HG03159 (cell line): ENCODE results near the gene VPS37C.
"Not testable (repeated sequence)": the region's sequence is repeated elsewhere in the genome, so short reads cannot be mapped to it uniquely, and the experiment has no call there.

Source experiments
- ATAC-seq: cut with Tn5 transposase; IDR thresholded peaks from one replicate; pipeline ENCODE4 v1.9.1; 2021; ENCODE audit warnings: mild to moderate bottlenecking, moderate library complexity; ENCODE audit not compliant: unreplicated experiment

The VPS37C gene

DNA sequence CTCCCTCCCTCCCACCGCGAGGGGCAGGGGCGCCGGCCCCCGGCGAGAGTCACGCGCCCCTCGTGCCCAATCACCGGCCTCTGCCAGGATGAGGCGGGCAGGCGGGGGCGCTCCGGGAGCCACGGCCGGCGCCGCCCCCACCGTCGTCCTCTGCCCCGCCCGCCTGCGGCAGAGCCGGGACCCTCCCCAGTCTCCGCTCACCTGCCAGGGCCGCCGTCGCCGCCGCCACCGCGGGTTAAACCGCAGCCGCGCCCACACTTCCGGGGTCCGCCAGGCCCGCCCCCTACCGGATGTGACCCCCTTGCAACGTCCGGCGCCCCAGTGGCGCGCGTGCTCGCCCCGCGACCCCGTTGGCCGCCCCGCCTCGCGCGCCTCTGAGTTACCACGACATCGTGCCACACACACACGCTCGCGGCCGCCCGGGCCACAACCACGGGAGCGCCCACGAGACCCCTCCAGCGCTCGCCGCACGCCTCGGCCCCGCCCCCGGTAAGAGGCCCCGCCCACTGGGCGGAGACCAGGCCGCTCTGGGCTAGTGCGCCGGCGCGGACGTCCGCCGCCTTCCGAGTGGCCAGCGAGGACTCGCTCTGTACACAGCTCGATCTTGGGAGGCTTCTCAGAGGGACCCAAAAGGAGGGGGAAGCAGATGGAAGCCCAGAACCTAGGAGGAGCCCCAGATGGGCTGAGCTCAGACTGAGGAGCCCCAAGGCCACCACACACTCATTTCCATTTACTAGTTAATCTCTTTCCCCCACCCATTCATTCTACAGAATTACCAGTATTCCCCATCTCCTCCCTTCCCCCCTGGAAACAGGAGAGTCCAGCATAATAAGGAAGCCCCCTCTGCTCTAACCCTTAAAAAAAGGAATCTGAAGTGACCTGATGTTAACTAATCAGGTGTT is at the start of gene VPS37C:
VPS37C (minus strand) TSS at position 237 of the 902 bp plus-strand sequence. CDS start 22,597 bp downstream, outside the sequence.
- peak; percentile 70 for ATAC-seq

- not testable (repeated sequence) for ATAC-seq
These were observed 49.4 kb upstream of the VPS37C start for GRCh38 chr11:61210629-61211028.

DNA sequence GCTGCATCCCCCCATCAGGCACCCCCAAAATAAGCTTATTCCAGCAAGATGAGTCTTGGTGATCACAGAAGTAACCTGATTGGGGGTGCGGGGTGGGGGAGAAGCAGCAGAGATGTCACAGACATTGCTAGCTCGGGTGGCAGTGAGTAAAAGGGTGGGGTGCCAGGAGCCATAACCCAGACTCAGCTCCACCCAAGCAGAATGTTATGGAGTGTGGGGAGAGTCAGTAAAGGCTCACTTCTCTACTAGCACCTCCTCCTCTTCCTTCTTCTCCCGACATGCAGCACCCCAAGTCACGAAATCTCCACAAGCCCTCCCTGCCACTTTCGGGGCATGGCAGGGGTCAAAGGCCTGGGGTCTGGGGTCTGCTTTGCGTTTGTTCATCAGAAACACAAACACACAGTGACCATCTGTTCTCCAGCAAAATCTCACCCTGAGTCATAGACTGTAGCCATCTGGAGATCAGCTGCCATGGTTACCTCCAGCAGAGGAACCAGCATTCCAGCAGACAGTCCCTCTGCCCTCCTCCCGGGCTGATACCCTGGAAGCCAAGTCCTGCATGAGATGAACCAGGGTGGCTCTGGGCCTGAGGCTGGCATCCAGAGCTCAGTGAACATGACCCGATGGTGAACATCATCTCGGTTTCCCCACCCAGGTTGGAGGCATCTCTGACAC is 46.5 kb upstream of the VPS37C start:
- ATAC-seq: not testable (repeated sequence)

- ATAC-seq: not testable (repeated sequence)
These were observed 43.4 kb upstream of the VPS37C start for GRCh38 chr11:61204502-61205059.

DNA sequence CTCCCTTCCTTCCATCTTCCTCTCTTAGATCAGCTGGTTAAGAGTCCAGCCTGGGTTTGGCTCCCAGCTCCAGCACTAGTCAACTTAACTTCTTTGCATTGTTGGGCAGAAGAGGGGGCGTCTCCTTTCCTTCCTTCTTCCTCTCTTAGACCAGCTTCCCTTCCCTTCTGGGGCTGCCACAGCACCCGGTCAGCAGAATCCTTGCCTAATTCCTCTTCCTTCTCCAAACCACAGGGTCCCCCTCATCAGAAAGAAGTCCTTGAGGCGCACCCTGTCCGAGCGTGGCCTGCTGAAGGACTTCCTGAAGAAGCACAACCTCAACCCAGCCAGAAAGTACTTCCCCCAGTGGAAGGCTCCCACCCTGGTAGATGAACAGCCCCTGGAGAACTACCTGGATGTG is 42.6 kb upstream of the VPS37C start:
- ATAC-seq: not testable (repeated sequence)

DNA sequence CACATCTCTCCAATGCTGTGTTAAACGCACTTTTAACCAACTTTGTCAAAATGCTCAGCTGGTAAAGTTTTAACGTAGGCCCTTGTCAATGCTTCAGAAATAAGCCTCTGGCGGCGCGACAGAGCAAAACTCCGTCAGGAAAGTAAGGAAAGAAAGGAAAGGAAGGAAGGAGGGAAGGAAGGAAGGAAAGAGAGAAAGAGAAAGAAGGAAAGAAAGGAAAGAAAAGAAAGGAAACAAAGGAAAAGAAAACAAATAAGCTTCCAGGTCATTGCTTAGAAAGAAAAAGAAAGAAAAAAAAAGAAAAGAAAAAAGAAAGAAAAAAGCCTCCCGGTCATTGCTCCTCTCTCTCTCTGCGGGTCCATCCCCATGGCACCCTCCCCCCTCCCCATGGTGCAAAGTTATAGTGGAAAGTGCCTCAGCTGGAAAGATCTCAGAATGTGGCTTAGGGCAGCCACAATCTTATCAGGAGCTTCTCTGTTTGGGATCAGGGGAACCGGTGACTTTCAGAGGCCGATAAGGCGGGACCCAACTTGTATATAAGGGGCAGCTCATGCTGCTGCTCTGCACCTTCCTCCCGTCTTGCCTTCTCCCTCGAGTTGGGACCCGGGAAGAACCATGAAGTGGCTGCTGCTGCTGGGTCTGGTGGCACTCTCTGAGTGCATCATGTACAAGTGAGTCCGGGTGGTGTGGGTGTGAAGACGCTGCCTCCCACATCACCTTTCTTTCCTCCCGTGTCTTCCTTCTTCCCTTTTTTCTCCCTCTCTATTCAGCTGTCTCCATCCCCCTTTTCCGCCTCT is 41.9 kb upstream of the VPS37C start, which contains the start of gene PGA3:
PGA3 (plus strand) TSS at position 566 of the 797 bp plus-strand sequence; CDS start at position 616, 50 bp downstream.
- not testable (repeated sequence) for ATAC-seq

DNA sequence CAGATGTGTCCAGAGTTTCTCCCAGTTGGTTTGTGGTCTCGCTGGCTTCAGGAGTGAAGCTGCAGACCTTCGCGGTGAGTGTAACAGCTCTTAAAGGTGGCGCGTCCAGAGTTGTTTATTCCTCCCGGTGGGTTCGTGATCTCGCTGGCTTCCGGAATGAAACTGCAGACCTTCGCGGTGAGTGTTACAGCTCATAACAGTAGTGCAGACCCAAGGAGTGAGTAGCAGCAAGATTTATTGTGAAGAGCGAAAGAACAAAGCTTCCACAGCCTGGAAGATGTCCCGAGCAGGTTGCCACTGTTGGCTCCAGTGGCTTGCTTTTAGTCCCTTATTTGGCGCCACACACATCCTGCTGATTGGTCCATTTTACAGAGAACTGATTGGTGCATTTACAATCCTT is 40.2 kb upstream of the VPS37C start:
- no peak for ATAC-seq

- ATAC-seq: no peak
These were observed 37.8 kb upstream of the VPS37C start for GRCh38 chr11:61198948-61199523.

- ATAC-seq: no peak
These were observed 37.1 kb upstream of the VPS37C start for GRCh38 chr11:61198361-61198760.

- no peak for ATAC-seq
These were observed 34.5 kb upstream of the VPS37C start for GRCh38 chr11:61195719-61196118.

DNA sequence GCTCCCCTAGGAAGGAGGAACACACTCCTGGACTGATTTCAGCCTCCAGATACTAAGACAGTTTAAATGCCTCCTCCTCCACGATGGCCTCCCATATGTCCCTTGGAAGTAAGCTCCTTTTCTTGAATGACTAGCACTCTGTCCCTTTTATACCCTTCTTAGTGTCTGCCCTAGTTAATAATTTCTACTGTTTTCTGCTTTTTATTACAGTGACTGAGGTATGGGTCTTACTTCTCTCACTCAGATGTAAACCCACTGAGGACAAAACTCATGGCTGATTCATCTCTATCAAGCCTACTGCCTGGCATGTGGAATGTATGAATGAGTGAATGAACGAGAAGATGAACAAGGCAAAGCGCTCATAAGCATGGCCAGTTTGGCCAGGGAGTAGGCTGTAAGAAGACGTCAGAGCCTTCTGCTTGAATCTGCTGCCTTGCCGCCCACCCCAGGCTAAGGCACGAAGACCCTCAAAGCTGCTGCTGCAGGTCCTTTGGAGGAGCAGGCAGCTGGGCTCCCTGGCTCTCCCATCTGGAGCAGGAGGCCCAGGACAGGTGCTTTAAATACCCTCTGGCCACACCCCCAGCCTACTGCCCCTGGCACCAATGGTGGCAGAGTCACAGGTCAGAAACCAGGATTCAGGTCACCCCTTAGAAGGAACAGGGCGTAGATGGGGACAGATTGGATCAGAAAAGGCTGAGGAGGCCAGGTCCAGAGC is 33.9 kb upstream of the VPS37C start:
- ATAC-seq: no peak

DNA sequence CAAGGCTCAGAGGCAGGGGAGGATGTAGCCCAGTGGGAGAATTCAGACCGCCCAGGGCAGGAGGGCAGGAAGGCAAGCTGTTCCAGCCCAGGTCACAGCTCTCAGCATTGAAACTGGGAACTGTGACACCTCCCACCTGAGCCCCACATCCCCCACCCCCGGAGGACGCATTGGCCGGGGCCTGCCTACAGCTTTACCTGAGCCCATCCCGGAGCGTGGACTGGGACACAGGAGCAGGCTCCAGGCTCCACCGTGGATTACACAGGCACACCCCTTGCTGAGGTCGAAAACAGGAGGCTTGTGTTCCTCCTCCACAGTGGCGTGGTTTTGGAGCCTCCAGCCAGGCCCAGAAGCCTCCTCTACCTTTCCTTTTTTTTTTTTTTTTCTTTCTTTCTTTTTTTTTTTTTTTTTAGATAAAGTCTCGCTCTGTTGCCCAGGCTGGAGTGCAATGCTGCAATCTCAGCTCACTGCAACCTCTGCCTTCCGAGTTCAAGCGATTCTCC is 33.0 kb upstream of the VPS37C start:
- ATAC-seq: no peak

DNA sequence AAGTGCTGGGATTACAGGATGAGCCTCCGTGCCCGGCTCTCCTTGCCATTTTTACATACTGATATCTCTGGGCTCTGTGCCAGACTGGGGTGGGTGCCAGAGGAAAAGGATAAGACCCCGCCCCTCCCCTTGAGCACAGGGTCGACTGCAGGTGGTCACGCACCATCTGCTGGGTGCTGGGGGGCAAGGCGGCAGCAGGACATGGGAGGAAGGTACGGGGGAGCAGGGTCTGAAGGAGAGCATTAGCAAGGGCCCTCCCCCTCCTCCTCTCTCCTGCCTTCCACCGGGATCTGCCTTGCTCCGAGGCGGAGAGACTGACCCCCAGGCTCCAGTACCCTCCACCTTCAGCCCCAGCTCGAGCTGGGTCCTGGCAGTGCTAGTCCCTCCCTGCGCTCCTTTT is 32.4 kb upstream of the VPS37C start:
- ATAC-seq: no peak

DNA sequence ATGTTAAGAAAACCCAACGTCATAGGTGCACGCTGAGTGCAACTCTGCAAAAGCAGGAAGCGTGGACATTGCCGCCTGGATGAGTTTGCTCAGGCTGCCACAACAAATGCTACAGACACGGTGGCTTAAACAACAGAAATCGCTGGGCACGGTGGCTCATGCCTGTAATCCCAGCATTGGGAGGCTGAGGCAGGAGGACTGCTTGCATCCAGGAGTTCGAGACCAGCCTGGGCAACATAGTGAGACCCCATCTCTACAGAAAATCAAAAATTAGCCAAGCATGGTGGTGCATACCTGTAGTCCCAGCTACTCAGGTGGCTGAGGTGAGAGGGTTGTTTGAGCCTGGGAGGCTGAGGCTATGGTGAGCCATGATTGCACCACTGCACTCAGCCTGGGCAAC is 28.7 kb upstream of the VPS37C start:
- ATAC-seq: no peak

DNA sequence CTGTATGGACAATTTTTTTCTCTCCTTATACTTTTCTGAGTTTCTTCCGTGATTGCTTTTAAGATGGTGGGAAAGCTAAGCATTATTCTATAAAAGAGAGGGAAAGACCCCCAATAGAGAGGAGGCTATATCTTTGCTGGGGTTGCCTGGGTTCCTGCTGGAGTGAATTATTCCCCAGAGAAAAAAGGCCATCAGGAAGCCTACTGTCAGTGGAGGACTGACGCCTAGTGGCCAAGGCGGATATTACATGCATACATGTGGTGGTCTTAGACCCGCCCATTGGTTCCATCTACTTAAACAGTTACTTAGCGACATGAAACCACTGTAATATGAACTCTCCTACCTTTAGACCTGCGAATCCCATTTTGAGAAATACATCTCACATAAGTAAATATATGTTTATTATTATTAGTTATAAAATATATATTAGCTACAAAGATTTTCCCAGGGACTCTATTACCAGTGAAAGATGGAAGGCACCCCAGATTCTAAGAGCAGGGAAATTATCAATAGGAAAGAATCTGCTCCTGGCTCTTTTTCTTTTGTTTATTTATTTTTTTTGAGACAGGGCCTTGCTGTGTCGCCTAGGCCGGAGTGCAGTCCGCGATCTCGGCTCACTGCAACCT is 26.4 kb upstream of the VPS37C start:
- ATAC-seq: peak; percentile 63

DNA sequence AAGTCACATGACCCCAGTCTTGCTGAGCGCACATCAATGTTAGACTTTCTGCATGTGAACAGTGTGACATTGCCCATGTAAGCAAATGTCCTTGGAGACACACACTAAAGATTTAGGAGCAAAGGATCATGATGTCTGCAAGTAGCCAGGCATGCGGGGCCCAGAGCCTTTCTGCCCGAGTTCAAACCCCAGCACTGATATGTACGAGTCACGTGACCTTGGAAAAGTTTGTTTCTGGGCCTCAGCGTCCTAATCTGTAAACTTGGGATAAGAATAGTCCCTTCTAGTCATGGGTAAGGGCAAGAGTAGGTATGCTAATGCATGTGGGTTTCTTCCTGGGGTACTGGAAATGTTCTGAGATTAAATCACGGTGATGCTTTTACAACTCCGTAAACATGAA is 25.3 kb upstream of the VPS37C start:
- ATAC-seq: no peak

GRCh38 chr11:61183645-61184044 is 22.4 kb upstream of the VPS37C start:
- no peak for ATAC-seq

- no peak for ATAC-seq
These were observed 20.3 kb upstream of the VPS37C start for GRCh38 chr11:61181489-61181888.

GRCh38 chr11:61180205-61180604 is 19.0 kb upstream of the VPS37C start:
- ATAC-seq: not testable (repeated sequence)
